Activated T-cell treated with anti-CD3 and anti-CD28 coated beads, Interleukin-2, amount 50 U/mL, for 72 hours (primary cell): ENCODE data around the gene GPR89A. TPM values are rescaled to one million over a fixed set of nuclear protein-coding genes. Genes with fewer than 3 reads are reported as not detected.
"Not testable (repeated sequence)": the region's sequence is repeated elsewhere in the genome, so short reads cannot be mapped to it uniquely, and the experiment has no call there.

Experiments used
- ATAC-seq, 2 donors: fragments of 150-1000 bp; cut with Tn5 transposase; replicated peaks in 1 of 2; 2 replicates each; pipeline ENCODE4 v1.10.0; 2021; ENCODE audit warnings: moderate library complexity in 2 of 2, mild to moderate bottlenecking in 1 of 2
- DNase-seq, 2 donors: peaks; one replicate each; pipeline ENCODE4 v3.0.0; 2021 to 2022; ENCODE audit warnings: mixed read lengths in 1 of 2
- H3K27ac Mint-ChIP-seq: one replicate; pipeline ENCODE4 v1.8.0; 2022; ENCODE audit warnings: mild to moderate bottlenecking, moderate library complexity, mixed read lengths
- H3K27me3 Mint-ChIP-seq: one replicate; pipeline ENCODE4 v1.8.0; 2022; ENCODE audit warnings: low read depth, mixed read lengths
- H3K36me3 Mint-ChIP-seq, 2 donors: one replicate each; pipeline ENCODE4 v1.8.0; 2022; ENCODE audit warnings: mixed read lengths in 2 of 2, mild to moderate bottlenecking in 1 of 2; ENCODE audit not compliant: insufficient read depth in 2 of 2
- H3K4me1 Mint-ChIP-seq: one replicate; pipeline ENCODE4 v1.8.0; 2022; ENCODE audit warnings: low read depth, mixed read lengths
- H3K4me3 Mint-ChIP-seq, 2 donors: one replicate each; pipeline ENCODE4 v1.8.0; 2022; ENCODE audit warnings: mild to moderate bottlenecking in 2 of 2, mixed read lengths in 2 of 2, moderate library complexity in 2 of 2
- H3K9me3 Mint-ChIP-seq, 2 donors: one replicate each; pipeline ENCODE4 v1.8.0; 2022; ENCODE audit warnings: mixed read lengths in 2 of 2
- total RNA-seq, 2 donors: library from RNA; stranded (reverse); gene quantifications; one replicate each; pipeline ENCODE4 v1.2.3, GENCODE V29; 2022

GPR89A gene
- total RNA-seq: 10 to 100 TPM; 27.8 to 28.2 TPM

DNA sequence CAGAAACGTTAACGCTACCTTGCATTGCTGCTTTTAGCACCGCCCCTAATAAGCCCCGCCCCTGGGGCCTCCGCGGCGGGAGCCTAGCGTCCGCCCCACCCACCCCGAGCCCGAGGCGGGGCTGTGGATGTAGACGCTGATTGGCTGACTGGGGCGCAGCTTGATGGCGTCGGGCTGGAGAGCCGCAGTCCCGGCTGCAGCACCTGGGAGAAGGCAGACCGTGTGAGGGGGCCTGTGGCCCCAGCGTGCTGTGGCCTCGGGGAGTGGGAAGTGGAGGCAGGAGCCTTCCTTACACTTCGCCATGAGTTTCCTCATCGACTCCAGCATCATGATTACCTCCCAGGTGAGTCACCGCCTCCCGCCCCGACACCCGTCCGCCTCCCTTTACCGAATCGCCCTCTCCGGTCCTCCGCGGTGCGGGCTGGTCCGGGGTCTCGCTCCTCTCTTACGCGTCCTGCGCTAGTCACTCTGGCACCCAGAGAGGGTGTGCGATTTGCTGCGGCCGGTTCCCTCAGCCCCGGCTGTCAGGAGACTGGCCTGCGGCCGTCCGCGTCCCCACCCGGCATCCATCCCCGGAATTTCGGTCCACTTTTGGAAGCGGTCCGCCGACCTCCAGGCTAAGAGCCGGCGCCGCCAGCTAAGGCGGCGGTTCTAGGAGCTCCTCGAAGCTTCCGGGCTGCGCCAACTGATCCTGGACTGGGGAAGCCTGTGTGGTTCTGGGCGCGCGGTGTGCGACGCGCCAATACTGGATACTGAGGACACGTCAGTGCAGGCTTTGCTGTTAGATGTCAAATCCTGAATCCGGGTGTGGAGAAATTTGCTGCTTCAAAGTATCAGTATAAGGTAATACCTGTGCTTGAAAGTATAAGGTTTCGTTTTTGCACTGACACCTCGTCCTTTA, at the start of gene GPR89A:
TSS of gene GPR89A (plus strand) at position 156 of the 901 bp plus-strand sequence. CDS start at position 302, 146 bp downstream.
- DNase-seq: peak; percentile 96 to 97
- Mint-ChIP-seq H3K4me3 (peak within 1 kb of the TSS; percentile 85 to 92), H3K27ac (peak within 1 kb of the TSS; percentile 72), H3K4me1 (peaks cover 33% of the 10 kb centered on the region)
- H3K27me3 Mint-ChIP-seq, H3K36me3 Mint-ChIP-seq, H3K9me3 Mint-ChIP-seq: not testable (repeated sequence)
- peak; percentile 96 to 97 for ATAC-seq

DNA sequence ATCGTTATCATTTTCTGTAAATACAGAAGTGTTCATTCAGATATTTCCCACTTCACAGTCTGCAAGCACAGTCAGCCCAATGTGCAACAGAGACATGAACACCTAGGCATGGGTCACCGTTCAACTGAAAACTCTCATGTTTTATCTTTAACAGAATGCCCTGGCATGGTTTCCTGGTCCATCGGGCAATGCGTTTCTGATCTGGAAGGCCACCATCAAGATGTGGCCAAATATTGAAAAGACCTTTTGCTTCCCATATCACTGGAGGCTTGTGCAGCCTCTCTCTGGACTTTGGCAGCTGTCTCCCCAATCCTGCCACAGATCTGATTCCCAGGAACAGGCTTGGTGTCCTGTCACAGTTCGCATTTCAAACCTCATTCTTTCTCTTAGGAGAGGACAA, 21.0 kb upstream of the GPR89A start:
- not testable (repeated sequence) for H3K27me3 Mint-ChIP-seq, H3K4me3 Mint-ChIP-seq, H3K9me3 Mint-ChIP-seq, DNase-seq, H3K36me3 Mint-ChIP-seq, ATAC-seq, H3K4me1 Mint-ChIP-seq, H3K27ac Mint-ChIP-seq

DNA sequence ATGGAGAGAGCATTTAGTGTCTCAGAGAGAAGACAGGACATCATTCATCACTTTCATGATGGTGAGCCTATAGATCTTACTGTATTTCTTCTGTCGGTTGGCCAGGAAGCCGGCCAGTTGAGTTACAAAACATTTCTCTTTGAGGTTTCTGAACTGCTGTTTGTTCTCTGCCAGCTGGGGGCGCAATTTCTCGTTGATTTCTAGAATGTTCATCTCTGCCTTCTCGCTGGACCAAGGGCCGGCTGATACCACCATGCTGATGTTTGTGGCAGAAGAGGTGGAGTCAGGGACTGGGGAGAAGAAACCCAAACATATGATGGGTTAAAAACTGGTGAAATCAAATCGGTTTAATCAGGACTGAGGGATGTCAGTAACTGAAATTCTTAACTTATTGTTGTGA, 17.0 kb upstream of the GPR89A start:
- not testable (repeated sequence) for ATAC-seq, H3K27ac Mint-ChIP-seq, H3K36me3 Mint-ChIP-seq, H3K27me3 Mint-ChIP-seq, H3K9me3 Mint-ChIP-seq, H3K4me3 Mint-ChIP-seq
- H3K4me1 Mint-ChIP-seq: peaks cover 32% of the 10 kb centered on the region
- peak; percentile 62 to 73 for DNase-seq

DNA sequence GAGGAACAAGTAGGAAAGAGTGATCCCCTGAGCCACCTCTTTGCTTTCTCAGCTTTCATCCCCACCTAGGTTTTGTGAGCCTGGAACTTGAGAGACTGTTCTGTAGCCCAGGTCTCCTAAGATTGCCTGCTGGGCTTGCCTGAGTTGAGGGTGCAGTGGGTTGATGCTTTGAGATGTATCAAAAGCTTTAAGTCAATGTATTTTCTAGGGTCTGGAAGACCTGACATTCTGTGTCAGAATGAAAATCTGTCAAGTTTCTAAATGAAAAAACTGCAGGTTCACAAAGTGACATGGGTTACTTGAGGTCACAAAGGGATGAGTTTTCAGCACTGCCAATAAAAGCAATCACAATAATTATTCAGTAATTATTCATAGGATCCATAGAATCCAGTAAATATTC, 15.4 kb upstream of the GPR89A start:
- Mint-ChIP-seq H3K4me3 (peak overlapping the region in 1 of 2 donors; percentile 60), H3K27me3 (peaks cover 15% of the 10 kb centered on the region), H3K27ac (peak overlapping the region; percentile 41), H3K4me1 (peaks cover 32% of the 10 kb centered on the region)
- not testable (repeated sequence) for H3K9me3 Mint-ChIP-seq, H3K36me3 Mint-ChIP-seq
- DNase-seq (peak; percentile 17 to 25), ATAC-seq (peak; percentile 59 to 75)

DNA sequence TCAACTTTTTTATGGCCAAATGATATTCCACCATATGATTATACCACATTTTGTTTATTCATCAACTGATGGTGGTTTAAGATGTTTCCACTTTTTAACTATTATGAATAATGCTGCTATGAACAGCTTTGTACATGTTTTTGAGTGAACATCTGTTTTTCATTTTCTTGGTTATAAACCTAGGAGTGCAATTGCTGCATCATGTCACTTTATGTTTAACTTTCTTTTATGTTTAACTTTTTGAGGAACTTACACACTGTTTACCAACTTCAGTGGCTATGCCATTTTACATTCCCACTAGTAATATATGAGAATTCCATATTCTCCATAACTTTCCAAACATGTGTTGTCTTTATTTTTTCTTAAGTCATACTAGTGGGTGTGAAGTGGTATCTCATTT, 12.4 kb upstream of the GPR89A start:
- not testable (repeated sequence) for H3K36me3 Mint-ChIP-seq, ATAC-seq, DNase-seq, H3K9me3 Mint-ChIP-seq, H3K4me3 Mint-ChIP-seq
- peak overlapping the region; percentile 58 for H3K27ac Mint-ChIP-seq
- peaks cover 31% of the 10 kb centered on the region for H3K27me3 Mint-ChIP-seq
- H3K4me1 Mint-ChIP-seq: peaks cover 31% of the 10 kb centered on the region

DNA sequence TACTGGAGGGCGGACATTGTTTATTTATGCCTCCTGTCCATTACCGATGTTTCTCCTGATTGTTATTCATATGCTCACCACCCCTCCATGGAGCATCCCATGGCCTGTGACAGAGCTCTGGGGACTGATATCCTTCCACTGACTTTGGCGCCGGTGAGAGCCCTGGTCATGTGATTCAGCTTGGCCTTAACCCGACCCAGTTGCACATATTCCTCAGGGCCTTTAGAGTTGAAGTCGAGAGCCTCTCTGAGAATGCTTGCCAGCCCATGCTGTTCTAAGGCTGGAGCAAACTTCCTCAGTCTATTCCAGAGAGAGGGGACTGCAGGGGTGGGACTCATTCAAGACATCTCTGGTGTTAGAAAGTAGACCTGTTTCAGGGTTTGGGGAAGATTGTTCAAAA, 11.6 kb upstream of the GPR89A start:
- H3K27me3 Mint-ChIP-seq: peaks cover 31% of the 10 kb centered on the region
- peaks cover 25% of the 10 kb centered on the region for H3K4me1 Mint-ChIP-seq
- H3K9me3 Mint-ChIP-seq, H3K4me3 Mint-ChIP-seq, ATAC-seq, H3K36me3 Mint-ChIP-seq, H3K27ac Mint-ChIP-seq, DNase-seq: not testable (repeated sequence)

DNA sequence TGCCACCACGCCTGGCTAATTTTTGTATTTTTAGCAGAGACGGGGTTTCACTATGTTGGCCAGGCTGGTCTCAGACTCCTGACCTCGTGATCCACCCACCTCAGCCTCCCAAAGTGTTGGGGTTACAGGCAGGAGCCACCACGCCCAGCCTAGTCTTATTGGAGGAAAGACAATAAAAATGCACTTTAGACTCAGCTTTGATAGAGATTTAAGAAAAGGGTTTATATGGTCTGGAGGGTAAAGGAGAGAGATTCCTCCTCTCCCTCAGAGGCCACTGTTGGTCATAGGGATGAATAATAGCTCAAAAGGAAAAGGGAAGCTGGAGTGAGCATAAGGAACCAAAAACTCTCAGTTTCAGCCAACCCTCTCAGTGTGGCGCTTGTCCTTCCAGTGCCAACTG, 8.4 kb upstream of the GPR89A start:
- H3K4me1 Mint-ChIP-seq, ATAC-seq, DNase-seq, H3K27ac Mint-ChIP-seq, H3K9me3 Mint-ChIP-seq, H3K36me3 Mint-ChIP-seq, H3K4me3 Mint-ChIP-seq: not testable (repeated sequence)
- peaks cover 26% of the 10 kb centered on the region for H3K27me3 Mint-ChIP-seq

DNA sequence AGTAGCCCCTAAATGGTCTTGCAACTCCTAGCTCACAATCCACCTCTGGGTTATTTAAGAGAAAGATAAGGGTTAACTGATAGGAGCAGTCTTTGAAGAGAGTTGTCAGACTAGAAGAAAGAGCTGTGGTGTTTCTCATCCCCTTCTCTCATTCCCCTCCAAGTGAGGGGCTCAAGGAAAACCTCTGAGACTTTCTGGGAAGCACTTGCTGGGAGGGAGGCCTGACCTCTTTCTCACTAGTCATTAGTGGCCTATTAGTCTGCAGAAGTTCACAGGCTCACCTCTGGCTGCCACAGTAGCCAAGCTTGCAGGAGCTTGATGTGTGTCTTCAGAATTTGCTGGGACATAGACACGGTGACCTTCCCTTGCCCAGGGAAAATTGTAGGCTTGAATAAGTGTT, 6.2 kb upstream of the GPR89A start:
- H3K4me3 Mint-ChIP-seq: no peak overlapping the region
- DNase-seq (no peak), ATAC-seq (no peak)
- H3K27me3 Mint-ChIP-seq: peaks cover 19% of the 10 kb centered on the region
- no peak overlapping the region for H3K27ac Mint-ChIP-seq
- H3K4me1 Mint-ChIP-seq: no peaks in the 10 kb centered on the region
- H3K9me3 Mint-ChIP-seq: no peaks in the 10 kb centered on the region
- H3K36me3 Mint-ChIP-seq: no peaks in the 10 kb centered on the region

DNA sequence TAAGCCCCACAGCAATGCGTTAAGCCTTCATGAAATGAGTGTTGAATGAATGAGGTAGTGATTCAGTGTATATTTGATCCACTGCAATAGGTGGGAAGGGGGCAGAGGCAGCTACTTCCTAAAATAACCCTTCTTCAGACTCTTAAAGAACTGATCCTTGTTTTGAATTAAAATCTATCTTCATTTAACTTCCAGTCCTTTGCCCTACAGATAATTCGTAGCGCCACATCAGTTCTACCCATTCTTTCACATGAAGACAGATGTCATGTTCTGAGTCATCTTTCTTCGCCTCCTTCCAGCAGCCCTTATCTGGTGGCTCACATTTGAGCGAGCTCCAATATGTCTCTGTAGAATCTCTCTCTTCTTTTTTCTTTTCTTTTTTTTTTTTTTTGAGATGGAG, 948 bp upstream of the GPR89A start:
- not testable (repeated sequence) for H3K4me3 Mint-ChIP-seq, H3K9me3 Mint-ChIP-seq, H3K36me3 Mint-ChIP-seq, H3K27me3 Mint-ChIP-seq, H3K27ac Mint-ChIP-seq
- peaks cover 29% of the 10 kb centered on the region for H3K4me1 Mint-ChIP-seq
- ATAC-seq: peak in 1 of 2 donors; percentile 23
- peak in 1 of 2 donors; percentile 6 for DNase-seq

DNA sequence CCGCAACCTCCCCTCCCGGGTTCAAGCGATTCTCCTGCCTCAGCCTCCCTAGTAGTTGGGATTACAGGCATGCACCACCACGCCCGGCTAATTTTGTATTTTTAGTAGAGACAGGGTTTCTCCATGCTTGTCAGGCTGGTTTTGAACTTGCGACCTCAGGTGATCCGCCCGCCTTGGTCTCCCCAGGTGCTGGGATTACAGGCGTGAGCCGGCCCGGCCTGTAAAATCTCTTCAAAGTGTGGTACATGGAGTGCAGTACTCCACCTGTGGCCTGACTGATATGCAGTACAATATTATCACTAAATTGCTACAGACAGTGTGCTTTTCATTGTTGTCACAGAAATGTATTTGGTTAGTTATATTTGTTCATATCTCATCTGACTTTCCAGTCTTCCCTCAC, 499 bp upstream of the GPR89A start:
- Mint-ChIP-seq H3K4me1 (peaks cover 33% of the 10 kb centered on the region), H3K4me3 (peak overlapping the region in 1 of 2 donors; percentile 92)
- H3K36me3 Mint-ChIP-seq, H3K27me3 Mint-ChIP-seq, H3K27ac Mint-ChIP-seq, H3K9me3 Mint-ChIP-seq, DNase-seq: not testable (repeated sequence)
- ATAC-seq: peak in 1 of 2 donors; percentile 0

DNA sequence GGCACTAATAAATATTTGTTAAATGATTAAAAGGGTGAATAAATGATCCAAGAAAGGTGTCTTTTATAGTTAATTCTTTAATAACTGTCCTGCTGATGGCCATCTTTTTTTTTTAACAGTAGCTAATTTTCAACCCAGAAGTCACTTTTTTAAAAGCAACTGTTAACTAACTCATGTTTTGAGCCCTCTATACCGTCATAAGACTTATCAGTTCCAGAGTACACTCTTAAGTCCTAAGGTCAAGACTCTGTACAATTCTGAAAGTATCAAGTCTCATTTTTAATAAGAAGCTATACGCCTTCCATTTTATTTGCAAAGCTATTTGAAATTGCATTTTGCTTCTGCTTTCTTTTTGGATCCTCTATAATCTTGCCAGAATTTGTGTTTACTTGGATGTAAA, 3.0 kb downstream of the GPR89A start:
- peak overlapping the region in 1 of 2 donors; percentile 78 for H3K4me3 Mint-ChIP-seq
- not testable (repeated sequence) for H3K27ac Mint-ChIP-seq, DNase-seq, H3K27me3 Mint-ChIP-seq, H3K9me3 Mint-ChIP-seq, ATAC-seq, H3K36me3 Mint-ChIP-seq
- peaks cover 33% of the 10 kb centered on the region for H3K4me1 Mint-ChIP-seq

DNA sequence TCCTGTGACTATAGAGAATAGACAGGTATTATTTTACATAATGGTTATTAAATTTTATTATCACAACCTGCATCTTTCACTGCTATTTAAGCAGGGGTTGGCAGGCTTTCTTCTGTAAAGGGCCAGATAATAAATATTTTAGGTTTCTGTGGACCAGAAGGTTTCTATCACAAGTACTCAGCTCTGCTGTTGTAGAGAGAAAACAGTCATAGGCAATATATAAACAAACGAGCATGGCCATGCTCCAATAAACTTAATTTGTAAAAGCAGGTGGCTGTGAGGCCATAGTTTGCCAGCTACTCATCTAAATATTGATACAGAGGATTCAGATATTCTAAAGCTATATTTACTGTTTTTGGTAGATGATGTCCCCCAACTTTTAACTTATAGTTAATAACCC, 12.3 kb downstream of the GPR89A start:
- not testable (repeated sequence) for H3K4me1 Mint-ChIP-seq, ATAC-seq, H3K4me3 Mint-ChIP-seq, DNase-seq, H3K9me3 Mint-ChIP-seq, H3K27ac Mint-ChIP-seq, H3K36me3 Mint-ChIP-seq, H3K27me3 Mint-ChIP-seq

DNA sequence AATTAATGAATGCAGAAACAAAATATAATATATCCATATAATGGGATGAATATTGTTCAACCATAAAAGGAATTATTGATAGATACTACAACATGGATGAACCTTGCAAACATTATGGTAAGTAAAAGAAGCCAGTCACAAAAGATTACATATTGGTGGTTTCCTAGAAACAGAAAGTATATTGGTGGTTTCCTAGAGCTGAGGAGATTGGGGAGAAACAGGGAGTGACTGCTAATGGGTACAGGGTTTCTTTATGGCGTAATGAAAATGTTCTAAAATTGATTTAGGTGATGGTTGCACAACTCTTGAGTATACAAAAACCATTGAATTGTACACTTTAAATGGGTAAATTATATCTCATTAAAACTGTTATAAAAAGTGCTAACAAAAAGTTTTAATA, 14.4 kb downstream of the GPR89A start:
- not testable (repeated sequence) for ATAC-seq

DNA sequence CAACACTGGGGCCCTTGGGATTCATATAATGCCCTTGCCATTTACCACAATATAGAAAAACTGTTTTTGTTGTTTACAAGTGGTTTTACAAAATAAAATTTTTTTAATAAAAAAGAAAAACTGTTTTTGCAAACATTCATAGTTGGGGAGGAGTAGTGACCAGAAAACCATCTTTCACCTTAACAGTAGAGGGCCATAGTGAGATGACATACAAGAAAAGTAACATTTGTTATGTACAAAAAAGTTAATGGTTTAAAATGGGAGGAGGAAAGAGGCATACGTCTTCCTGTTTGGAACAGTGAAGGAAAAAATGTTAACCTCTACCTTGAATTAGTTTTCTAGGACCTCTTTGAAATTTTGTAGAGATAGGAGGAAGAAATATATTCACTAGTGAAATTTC, 28.4 kb downstream of the GPR89A start:
- not testable (repeated sequence) for H3K9me3 Mint-ChIP-seq, H3K36me3 Mint-ChIP-seq, DNase-seq, H3K4me3 Mint-ChIP-seq, ATAC-seq, H3K4me1 Mint-ChIP-seq, H3K27ac Mint-ChIP-seq, H3K27me3 Mint-ChIP-seq

More for the DNA sequence above, 14.4 kb downstream of the GPR89A start:
- not testable (repeated sequence) for H3K4me3 Mint-ChIP-seq, H3K4me1 Mint-ChIP-seq, H3K27ac Mint-ChIP-seq, H3K36me3 Mint-ChIP-seq, H3K9me3 Mint-ChIP-seq, DNase-seq, H3K27me3 Mint-ChIP-seq
